ENCODE measurements around the gene GJB1.

The GJB1 gene

GRCh38 chrX:71181558-71181909, 41.5 kb upstream of the GJB1 start:
- H3K4me3 ChIP-seq (replicated peaks; ENCODE audit: low read depth, low read length), result peak overlapping the region; percentile 38
- TF ChIP-seq, protein P1, sequence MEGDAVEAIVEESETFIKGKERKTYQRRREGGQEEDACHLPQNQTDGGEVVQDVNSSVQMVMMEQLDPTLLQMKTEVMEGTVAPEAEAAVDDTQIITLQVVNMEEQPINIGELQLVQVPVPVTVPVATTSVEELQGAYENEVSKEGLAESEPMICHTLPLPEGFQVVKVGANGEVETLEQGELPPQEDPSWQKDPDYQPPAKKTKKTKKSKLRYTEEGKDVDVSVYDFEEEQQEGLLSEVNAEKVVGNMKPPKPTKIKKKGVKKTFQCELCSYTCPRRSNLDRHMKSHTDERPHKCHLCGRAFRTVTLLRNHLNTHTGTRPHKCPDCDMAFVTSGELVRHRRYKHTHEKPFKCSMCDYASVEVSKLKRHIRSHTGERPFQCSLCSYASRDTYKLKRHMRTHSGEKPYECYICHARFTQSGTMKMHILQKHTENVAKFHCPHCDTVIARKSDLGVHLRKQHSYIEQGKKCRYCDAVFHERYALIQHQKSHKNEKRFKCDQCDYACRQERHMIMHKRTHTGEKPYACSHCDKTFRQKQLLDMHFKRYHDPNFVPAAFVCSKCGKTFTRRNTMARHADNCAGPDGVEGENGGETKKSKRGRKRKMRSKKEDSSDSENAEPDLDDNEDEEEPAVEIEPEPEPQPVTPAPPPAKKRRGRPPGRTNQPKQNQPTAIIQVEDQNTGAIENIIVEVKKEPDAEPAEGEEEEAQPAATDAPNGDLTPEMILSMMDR (IDR thresholded peaks at IDR 0.05; ENCODE audit: low read depth, low read length, missing control alignments), result no peak
- peak; percentile 9 for DNase-seq (ENCODE audit: extremely low read depth, low read depth)

DNA sequence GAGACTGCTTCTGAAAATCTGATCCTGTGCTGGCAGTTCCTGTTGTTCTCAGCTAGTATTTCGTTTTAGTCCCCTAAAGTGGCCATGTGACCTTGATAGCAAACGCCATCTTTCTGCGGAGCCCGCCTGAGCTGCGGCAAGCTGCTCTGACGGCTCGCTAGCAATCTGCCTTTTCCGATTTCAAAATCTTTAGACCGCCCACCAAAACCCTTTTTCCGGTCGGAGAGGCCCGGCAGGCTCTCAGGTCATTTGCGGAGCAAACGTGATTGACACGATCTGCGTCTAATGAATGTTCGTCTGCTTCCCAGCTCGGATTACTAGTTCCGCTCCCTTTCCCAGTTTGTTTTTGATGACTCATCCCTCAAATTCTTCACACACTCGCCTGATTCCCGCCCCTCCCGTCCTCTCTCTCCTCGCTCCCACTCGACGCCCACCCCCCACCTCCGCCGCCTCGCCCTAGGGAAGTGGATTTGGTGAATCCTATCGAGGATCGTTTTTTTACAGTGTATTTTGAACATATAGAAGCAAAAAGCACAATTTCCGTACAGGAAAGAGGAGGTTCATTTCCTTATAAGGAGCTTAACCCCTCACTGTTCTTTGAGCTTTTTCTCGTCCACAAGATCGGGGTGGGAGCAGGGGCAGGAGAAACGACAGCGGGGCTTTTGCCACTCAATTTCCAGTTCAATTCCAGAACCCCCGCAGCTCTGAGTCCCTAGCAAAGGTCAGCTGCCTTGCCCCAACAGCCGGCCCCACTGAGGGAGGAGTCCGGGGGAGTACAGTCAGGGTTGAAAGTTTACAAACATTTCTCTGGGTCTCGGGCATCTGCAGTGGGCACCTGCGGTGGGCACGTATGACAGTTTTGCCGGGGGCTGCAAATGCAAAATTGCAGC, 40.9 kb upstream of the GJB1 start:
- TF ChIP-seq, protein P1 (IDR thresholded peaks at IDR 0.05; ENCODE audit: low read depth, low read length, missing control alignments), result no peak
- H3K4me3 ChIP-seq (replicated peaks; ENCODE audit: low read depth, low read length), result peak overlapping the region; percentile 38
- DNase-seq (ENCODE audit: extremely low read depth, low read depth), result peak; percentile 93

- TF ChIP-seq, protein P1 (IDR thresholded peaks at IDR 0.05; ENCODE audit: low read depth, low read length, missing control alignments), result no peak
- no peak overlapping the region for H3K4me3 ChIP-seq (replicated peaks; ENCODE audit: low read depth, low read length)
- DNase-seq (ENCODE audit: extremely low read depth, low read depth), result no peak
Observed at GRCh38 chrX:71182871-71183270, 40.2 kb upstream of the GJB1 start.

GRCh38 chrX:71183341-71183740, 39.7 kb upstream of the GJB1 start:
- TF ChIP-seq, protein P1 (IDR thresholded peaks at IDR 0.05; ENCODE audit: low read depth, low read length, missing control alignments), result no peak
- DNase-seq (ENCODE audit: extremely low read depth, low read depth), result no peak
- no peak overlapping the region for H3K4me3 ChIP-seq (replicated peaks; ENCODE audit: low read depth, low read length)

DNA sequence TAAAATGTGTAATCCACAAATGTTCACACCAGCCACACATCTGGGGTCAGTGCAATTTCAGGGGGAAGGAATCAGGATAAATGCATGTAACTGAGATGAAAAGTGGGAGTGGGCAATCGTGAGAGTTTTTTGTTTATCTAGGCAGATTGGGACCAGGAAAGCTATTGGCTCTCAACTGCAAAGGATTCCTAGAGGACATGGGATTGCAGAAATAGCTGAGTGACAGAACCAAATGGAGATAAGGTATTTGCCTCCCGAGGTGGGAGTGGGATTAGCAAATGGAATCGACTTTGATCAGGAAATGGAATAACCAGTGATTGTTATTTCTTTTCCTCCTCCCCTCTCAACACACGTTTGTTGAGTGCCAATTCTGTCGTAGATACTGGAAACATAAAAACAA, 38.9 kb upstream of the GJB1 start:
- H3K4me3 ChIP-seq (replicated peaks; ENCODE audit: low read depth, low read length), result no peak overlapping the region
- DNase-seq (ENCODE audit: extremely low read depth, low read depth), result no peak
- TF ChIP-seq, protein P1 (IDR thresholded peaks at IDR 0.05; ENCODE audit: low read depth, low read length, missing control alignments), result no peak

DNA sequence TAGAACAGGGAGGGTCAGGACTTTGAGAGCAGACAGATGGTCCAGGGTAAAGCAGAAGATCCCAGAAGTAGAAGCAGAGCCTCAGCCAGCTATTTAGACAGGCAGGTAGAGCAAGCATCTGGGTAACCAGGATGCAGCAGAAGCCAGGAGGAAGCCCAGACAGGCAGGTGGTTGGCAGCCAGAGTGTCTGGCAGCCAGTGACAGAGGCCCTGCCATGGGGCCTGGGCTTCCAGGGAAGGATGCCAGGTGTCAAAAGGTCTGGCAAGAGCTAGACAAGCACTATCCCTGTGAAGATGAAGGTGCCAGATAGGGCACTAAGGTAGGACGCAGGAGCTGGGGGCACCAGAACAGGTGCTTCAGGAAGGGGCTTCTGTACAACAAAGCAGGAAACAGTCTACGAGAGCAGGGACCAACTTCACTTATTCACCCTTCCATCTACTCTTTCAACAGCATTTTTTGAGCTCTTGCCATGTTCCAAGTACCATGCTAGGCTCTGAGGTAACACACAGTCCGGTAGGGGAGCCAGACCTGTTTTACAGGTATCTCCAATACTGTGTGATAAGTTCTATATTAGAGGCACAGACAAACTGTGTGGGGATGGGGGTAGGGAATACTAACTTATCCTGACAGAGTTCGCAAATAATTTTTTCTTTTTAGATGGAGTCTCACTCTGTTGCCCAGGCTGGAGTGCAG, 38.1 kb upstream of the GJB1 start:
- no peak overlapping the region for H3K4me3 ChIP-seq (replicated peaks; ENCODE audit: low read depth, low read length)
- TF ChIP-seq, protein P1 (IDR thresholded peaks at IDR 0.05; ENCODE audit: low read depth, low read length, missing control alignments), result no peak
- DNase-seq (ENCODE audit: extremely low read depth, low read depth), result no peak

Measured in HFF-Myc (cell line).